Esophagus (tissue), 2 donors: ENCODE measurements around the gene TTC7B. TPM values are rescaled to one million over a fixed set of nuclear protein-coding genes. Genes with fewer than 3 reads are reported as not detected.

ENCODE experiments used
- H3K27ac ChIP-seq, 2 donors: one replicate each; pipeline ENCODE4 v1.5.1; 2013; ENCODE audit warnings: low read depth in 2 of 2, mild to moderate bottlenecking in 2 of 2, inconsistent platforms in 1 of 2, low read length in 1 of 2, moderate library complexity in 1 of 2
- H3K27me3 ChIP-seq, 2 donors: one replicate each; pipeline ENCODE4 v1.6.1; 2013; ENCODE audit warnings: low read length in 2 of 2, control low read depth in 1 of 2, mild to moderate bottlenecking in 1 of 2; ENCODE audit not compliant: insufficient read depth in 2 of 2, control insufficient read depth in 1 of 2
- H3K36me3 ChIP-seq, 2 donors: one replicate each; pipeline ENCODE4 v1.6.1; 2013; ENCODE audit warnings: low read length in 1 of 2; ENCODE audit not compliant: control insufficient read depth in 2 of 2, insufficient read depth in 2 of 2
- H3K4me1 ChIP-seq, 2 donors: one replicate each; pipeline ENCODE4 v1.6.1; 2013; ENCODE audit warnings: low read length in 1 of 2; ENCODE audit not compliant: control insufficient read depth in 2 of 2, insufficient read depth in 2 of 2
- H3K4me3 ChIP-seq, 2 donors: one replicate each; pipeline ENCODE4 v1.5.1; 2013; ENCODE audit warnings: low read length in 2 of 2, mild to moderate bottlenecking in 2 of 2, low read depth in 1 of 2, moderate library complexity in 1 of 2
- H3K9me3 ChIP-seq, 2 donors: one replicate each; pipeline ENCODE4 v1.6.1; 2013; ENCODE audit warnings: mild to moderate bottlenecking in 2 of 2, low read depth in 1 of 2, low read length in 1 of 2, moderate library complexity in 1 of 2; ENCODE audit not compliant: control insufficient read depth in 2 of 2, insufficient read depth in 1 of 2
- WGBS, 2 donors: extraction: QIAGEN DNeasy Blood & Tissue Kit; methylation state at CpG; one replicate each; pipeline ENCODE4 v1.1.7; 2013; 5-methylcytosine and 5-hydroxymethylcytosine counted together
- polyA plus RNA-seq, 2 donors: library from polyadenylated mRNA; stranded (reverse); fragments of 200-250 nt; gene quantifications; one replicate each; pipeline ENCODE4 v1.2.3, GENCODE V29; 2013
- donor health status: healthy with polysubstance abuse.
- donor health status: Bipolar disorder and iron deficiency.

TTC7B gene
- polyA plus RNA-seq, 2 donors = 2.7 to 6.0 TPM

DNA sequence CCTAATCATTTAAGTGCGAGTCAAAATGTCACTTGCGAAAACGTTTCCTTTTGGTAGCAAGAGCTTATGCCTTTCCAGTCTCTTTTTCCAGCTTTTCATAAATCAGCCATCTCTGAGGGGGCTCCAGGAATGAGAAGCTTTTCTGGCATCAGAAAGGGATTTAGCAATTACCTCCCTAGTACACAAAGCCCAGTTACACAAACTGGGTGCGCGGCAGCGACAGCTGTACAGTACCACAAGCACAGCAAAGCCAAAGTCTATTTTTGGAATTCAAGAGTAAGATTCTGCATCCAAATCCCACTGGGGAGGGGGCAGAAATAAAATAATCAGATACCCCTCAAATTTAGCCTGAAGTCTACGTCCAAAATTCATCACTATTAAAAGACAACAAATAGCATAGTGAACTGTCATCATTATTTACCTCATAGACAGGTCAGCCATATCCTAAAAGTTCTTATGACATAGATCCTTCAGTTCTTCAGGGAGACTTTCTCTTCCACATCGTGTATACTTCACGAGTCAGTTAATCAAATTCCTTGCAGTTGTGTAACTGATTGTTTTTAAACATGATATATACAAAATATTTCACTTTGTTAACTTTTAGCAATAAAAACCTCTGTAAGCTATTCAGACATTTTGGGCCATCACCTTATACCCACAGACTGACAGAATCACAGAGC lies 150.8 kb downstream of the TTC7B start:
- H3K27me3 ChIP-seq = no peaks in the 10 kb centered on the region
- no peaks in the 10 kb centered on the region for H3K36me3 ChIP-seq
- WGBS, 2 donors = 78 to 82% methylated on average over 9 of the region's 9 CpGs
- H3K27ac ChIP-seq = no peak overlapping the region
- peaks cover 0 to 3% of the 10 kb centered on the region in 2 donors for H3K4me1 ChIP-seq
- no peak overlapping the region for H3K4me3 ChIP-seq
- H3K9me3 ChIP-seq = no peaks in the 10 kb centered on the region

- H3K27me3 ChIP-seq = no peaks in the 10 kb centered on the region
- no peaks in the 10 kb centered on the region for H3K9me3 ChIP-seq
- 77 to 87% methylated on average over 1 of the region's 1 CpG for WGBS, 2 donors
- peaks cover 0 to 3% of the 10 kb centered on the region in 2 donors for H3K4me1 ChIP-seq
- H3K36me3 ChIP-seq = no peaks in the 10 kb centered on the region
- H3K4me3 ChIP-seq = no peak overlapping the region
- H3K27ac ChIP-seq = no peak overlapping the region
Measured at GRCh38 chr14:90664911-90665310, 151.3 kb downstream of the TTC7B start.

- Histone ChIP-seq H3K27ac (no peak overlapping the region), H3K36me3 (no peaks in the 10 kb centered on the region), H3K27me3 (no peaks in the 10 kb centered on the region), H3K9me3 (no peaks in the 10 kb centered on the region), H3K4me3 (no peak overlapping the region), H3K4me1 (peaks cover 0 to 3% of the 10 kb centered on the region in 2 donors)
- 91 to 93% methylated on average over 5 of the region's 5 CpGs for WGBS, 2 donors
Measured at GRCh38 chr14:90663680-90664079, 152.6 kb downstream of the TTC7B start.

DNA sequence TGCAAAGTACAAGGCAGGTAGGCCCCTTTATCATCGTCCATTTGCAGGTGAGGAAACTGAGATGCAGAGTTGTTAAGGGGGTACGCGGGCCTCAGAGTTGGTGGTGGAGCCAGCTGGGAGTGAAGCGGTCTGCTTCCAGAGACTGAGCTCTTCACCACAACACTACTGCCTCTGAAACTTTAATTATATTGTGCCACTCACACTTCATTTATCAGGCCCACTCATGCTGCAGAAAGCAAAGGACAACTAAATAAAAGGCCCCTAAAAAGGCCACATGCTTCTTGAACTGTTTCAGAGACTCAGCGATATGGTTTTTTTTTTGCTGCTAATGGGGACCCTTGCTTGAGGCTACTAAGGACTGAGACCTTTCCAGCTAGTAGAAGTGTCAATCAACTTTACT lies 153.1 kb downstream of the TTC7B start:
- 95 to 97% methylated on average over 5 of the region's 5 CpGs for WGBS, 2 donors
- peaks cover 0 to 3% of the 10 kb centered on the region in 2 donors for H3K4me1 ChIP-seq

DNA sequence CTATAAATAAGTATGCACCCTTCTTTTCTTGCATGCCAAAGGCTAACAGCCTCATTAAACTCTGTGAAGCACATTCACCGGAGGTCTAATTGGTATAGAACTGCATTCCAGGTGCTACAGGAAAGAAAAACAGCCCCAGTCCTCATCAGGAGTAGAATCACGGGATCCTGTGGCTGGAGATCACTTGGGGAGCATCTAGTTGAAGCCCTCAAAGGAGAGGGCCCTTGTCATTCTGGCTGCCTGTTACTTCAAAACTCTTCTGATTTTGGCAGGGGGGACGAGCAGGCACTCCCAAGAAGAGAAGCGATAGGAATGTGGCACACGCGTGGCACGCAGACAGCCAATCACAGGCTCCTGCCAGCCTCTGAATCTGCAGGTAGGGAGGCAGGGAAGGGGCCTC lies 154.4 kb downstream of the TTC7B start:
- H3K27ac ChIP-seq = no peak overlapping the region
- H3K36me3 ChIP-seq = no peaks in the 10 kb centered on the region
- WGBS, 2 donors = 76 to 82% methylated on average over 7 of the region's 7 CpGs
- no peak overlapping the region for H3K4me3 ChIP-seq
- H3K9me3 ChIP-seq = no peaks in the 10 kb centered on the region
- H3K4me1 ChIP-seq = peaks cover 2 to 3% of the 10 kb centered on the region in 2 donors
- H3K27me3 ChIP-seq = no peaks in the 10 kb centered on the region

More for the DNA sequence above, 153.1 kb downstream of the TTC7B start:
- Histone ChIP-seq H3K4me3 (no peak overlapping the region), H3K36me3 (no peaks in the 10 kb centered on the region), H3K27ac (no peak overlapping the region), H3K27me3 (no peaks in the 10 kb centered on the region), H3K9me3 (no peaks in the 10 kb centered on the region)

GRCh38 chr14:90660865-90661570 lies 155.2 kb downstream of the TTC7B start:
- peaks cover 2 to 3% of the 10 kb centered on the region in 2 donors for H3K4me1 ChIP-seq
- H3K27me3 ChIP-seq = no peaks in the 10 kb centered on the region
- 79 to 80% methylated on average over 17 of the region's 17 CpGs for WGBS, 2 donors
- H3K9me3 ChIP-seq = no peaks in the 10 kb centered on the region
- no peaks in the 10 kb centered on the region for H3K36me3 ChIP-seq
- no peak overlapping the region for H3K27ac ChIP-seq
- H3K4me3 ChIP-seq = no peak overlapping the region

DNA sequence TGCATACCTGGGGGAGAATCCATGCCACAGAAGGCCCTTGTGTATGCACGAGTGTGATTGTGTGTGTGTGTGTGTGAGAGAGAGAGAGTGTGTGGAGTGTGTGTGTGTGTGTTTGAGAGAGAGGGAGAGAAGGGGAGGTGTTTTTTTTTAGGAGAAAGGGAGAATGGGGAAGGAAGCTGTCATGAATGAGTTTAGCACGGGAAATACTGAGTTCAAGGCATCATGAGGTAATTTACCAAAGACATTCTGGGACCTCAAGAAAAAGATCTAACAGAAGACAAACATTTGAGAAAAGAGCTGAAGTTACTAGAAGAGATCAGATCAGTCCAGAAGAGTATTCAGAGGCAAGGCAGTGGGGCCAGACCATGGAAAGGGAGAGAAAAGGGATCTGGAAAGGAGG lies 157.1 kb downstream of the TTC7B start:
- H3K9me3 ChIP-seq = no peaks in the 10 kb centered on the region
- no peaks in the 10 kb centered on the region for H3K27me3 ChIP-seq
- H3K27ac ChIP-seq = no peak overlapping the region
- peaks cover 2 to 5% of the 10 kb centered on the region in 2 donors for H3K4me1 ChIP-seq
- no peak overlapping the region for H3K4me3 ChIP-seq
- no peaks in the 10 kb centered on the region for H3K36me3 ChIP-seq
- 69 to 71% methylated on average over 2 of the region's 2 CpGs for WGBS, 2 donors

GRCh38 chr14:90658541-90658967 lies 157.7 kb downstream of the TTC7B start:
- WGBS, 2 donors = 65 to 68% methylated on average over 8 of the region's 8 CpGs
- no peak overlapping the region for H3K27ac ChIP-seq
- peaks cover 2 to 5% of the 10 kb centered on the region in 2 donors for H3K4me1 ChIP-seq
- H3K36me3 ChIP-seq = no peaks in the 10 kb centered on the region
- no peaks in the 10 kb centered on the region for H3K27me3 ChIP-seq
- H3K9me3 ChIP-seq = no peaks in the 10 kb centered on the region
- H3K4me3 ChIP-seq = no peak overlapping the region

- no peak overlapping the region for H3K4me3 ChIP-seq
- peaks cover 2 to 5% of the 10 kb centered on the region in 2 donors for H3K4me1 ChIP-seq
- no peak overlapping the region for H3K27ac ChIP-seq
- H3K36me3 ChIP-seq = no peaks in the 10 kb centered on the region
- H3K27me3 ChIP-seq = no peaks in the 10 kb centered on the region
- WGBS, 2 donors = 72 to 80% methylated on average over 12 of the region's 12 CpGs
- no peaks in the 10 kb centered on the region for H3K9me3 ChIP-seq
Measured at GRCh38 chr14:90656973-90657372, 159.3 kb downstream of the TTC7B start.
